Neutrophil (primary cell): Measurements from ENCODE around the gene PTCD2.

Source experiments
- H3K27ac ChIP-seq: fragments of 200-600 bp; sonication (generic); 2 replicates; pipeline ENCODE4 v1.5.1; 2016; ENCODE audit warnings: mild to moderate bottlenecking, moderate library complexity
- H3K27me3 ChIP-seq: fragments of 200-600 bp; sonication (generic); 2 replicates; pipeline ENCODE4 v1.6.0; 2016; ENCODE audit warnings: mild to moderate bottlenecking
- H3K36me3 ChIP-seq: fragments of 200-600 bp; sonication (generic); 2 replicates; pipeline ENCODE4 v1.5.1; 2017
- H3K4me1 ChIP-seq, 2 experiments: fragments of 200-600 bp in 1 of 2; sonication (generic) in 1 of 2; 1 replicate in 1 of 2; 2 replicates in 1 of 2; pipeline versions ENCODE4 v1.5.1 to v1.6.1; 2013 to 2016; ENCODE audit warnings: low read depth in 1 of 2, low read length in 1 of 2, mild to moderate bottlenecking in 1 of 2, moderate library complexity in 1 of 2; ENCODE audit not compliant: control insufficient read depth in 1 of 2, insufficient read depth in 1 of 2
- H3K4me3 ChIP-seq, 2 experiments: fragments of 200-600 bp in 1 of 2; sonication (generic) in 1 of 2; 1 replicate in 1 of 2; 2 replicates in 1 of 2; pipeline ENCODE4 v1.5.1; 2013 to 2016; ENCODE audit warnings: low read depth in 1 of 2, low read length in 1 of 2, mild to moderate bottlenecking in 1 of 2, moderate library complexity in 1 of 2
- H3K9me3 ChIP-seq: fragments of 200-600 bp; sonication (generic); 2 replicates; pipeline ENCODE4 v1.5.1; 2016
- CTCF ChIP-seq: fragments of 200-600 bp; sonication (generic); IDR thresholded peaks from 2 replicates; pipeline ENCODE4 v1.5.1; 2016; ENCODE audit warnings: antibody characterized with exemption

PTCD2 gene

DNA sequence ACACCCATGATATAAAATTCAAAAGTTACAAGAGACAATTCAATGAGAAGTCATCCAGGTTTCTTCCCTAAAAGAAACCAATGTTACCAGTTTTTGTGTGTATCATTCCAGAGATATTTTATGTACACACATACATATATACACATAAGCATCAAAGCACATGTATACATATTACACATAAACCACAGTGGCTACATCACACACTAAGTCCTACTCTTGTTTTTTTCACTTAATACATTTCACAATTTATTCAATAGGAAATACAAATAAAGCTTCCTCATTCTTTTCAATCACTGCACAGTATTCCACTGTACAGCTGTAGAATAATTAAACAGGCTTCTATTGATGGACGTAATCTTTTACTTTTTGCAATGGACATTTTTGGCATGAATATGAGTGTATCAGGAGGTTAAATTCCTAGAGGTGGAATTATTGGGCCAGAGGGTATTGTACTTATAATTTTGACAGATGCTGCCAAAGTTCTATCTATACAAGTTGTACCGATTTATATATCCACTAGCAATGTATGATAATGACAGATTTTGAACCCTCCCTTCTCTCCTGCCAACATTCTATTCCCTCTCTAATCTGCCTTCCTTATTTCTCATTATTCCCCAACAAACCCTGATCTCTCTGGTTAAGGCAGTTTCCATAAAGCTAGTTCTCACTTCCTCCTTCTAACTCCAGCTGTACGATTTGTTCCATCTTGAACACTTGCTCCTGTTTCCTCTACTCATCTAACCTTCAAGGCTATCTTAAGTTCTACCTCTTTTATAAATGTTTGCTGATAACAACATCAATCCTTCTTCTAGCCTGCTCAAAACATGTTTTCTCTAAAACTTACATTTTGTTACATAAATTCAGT, 35.4 kb upstream of the PTCD2 start:
- H3K27ac ChIP-seq, result no peak overlapping the region
- H3K36me3 ChIP-seq, result peaks cover 3% of the 10 kb centered on the region
- H3K27me3 ChIP-seq, result no peaks in the 10 kb centered on the region
- H3K4me3 ChIP-seq, result no peak overlapping the region
- no peaks in the 10 kb centered on the region for H3K4me1 ChIP-seq
- no peaks in the 10 kb centered on the region for H3K9me3 ChIP-seq
- TF ChIP-seq CTCF, result no peak

DNA sequence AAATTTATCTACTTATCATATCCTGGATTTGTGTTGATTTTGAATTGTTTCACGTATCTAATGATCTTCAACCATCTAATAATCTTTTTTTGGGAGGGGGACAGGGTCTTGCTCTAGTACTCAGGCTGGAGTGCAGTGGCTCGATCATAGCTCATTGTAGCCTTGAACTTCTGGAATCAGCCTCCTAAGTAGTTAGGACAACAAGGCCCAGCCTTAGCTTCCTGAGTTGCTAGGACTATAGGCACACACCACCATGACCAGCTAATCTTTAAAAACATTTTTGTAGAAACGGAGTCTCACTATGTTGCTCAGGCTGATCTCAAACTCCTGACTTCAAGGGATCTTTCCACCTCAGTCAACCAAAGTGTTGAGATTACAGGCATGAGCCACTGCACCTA, 34.8 kb upstream of the PTCD2 start:
- no peak for TF ChIP-seq CTCF
- H3K4me1 ChIP-seq, result no peaks in the 10 kb centered on the region
- no peaks in the 10 kb centered on the region for H3K27me3 ChIP-seq
- no peak overlapping the region for H3K4me3 ChIP-seq
- peaks cover 3% of the 10 kb centered on the region for H3K36me3 ChIP-seq
- no peak overlapping the region for H3K27ac ChIP-seq
- H3K9me3 ChIP-seq, result no peaks in the 10 kb centered on the region

DNA sequence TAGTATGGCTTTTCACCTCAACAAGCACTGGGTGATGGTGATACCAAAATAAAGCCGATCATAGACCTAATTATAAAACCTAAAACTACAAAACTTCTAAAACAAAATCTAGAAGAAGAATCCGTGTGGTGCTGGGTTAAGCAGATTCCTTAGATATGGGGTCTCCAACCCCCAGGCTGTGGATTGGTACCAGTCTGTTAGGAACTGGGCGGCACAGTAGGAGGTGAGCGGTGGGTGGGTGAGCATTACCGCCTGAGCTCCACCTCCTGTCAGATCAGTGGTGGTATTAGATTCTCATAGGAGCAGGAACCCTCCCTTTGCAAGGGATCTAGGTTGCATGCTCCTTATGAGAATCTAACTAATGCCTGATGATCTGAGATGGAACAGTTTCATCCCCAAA, 33.4 kb upstream of the PTCD2 start:
- TF ChIP-seq CTCF, result no peak
- H3K36me3 ChIP-seq, result peaks cover 3% of the 10 kb centered on the region
- no peak overlapping the region for H3K4me3 ChIP-seq
- H3K27me3 ChIP-seq, result no peaks in the 10 kb centered on the region
- H3K27ac ChIP-seq, result no peak overlapping the region
- no peaks in the 10 kb centered on the region for H3K4me1 ChIP-seq
- H3K9me3 ChIP-seq, result no peaks in the 10 kb centered on the region

DNA sequence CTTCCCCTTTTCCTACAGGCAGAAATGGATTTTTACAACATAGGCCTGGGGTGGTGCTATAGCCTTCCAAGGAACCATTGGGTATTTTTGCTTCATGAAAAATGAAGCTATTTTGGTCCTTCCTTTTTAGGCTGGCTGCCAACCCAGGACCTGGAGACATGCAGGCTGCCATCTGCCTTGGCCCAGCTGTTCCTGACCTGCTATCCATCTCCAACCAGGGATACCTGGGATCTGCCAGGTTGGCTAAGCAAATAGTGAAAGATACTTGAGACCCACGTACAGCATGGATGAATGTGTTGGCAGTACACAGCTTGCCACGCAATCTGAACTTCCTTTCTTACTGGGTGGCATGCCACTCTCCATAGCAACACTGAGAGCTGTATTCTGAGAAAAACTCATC, 31.2 kb upstream of the PTCD2 start:
- Histone ChIP-seq H3K27me3 (no peaks in the 10 kb centered on the region), H3K27ac (no peak overlapping the region), H3K36me3 (peaks cover 3% of the 10 kb centered on the region), H3K4me1 (no peaks in the 10 kb centered on the region), H3K4me3 (no peak overlapping the region), H3K9me3 (no peaks in the 10 kb centered on the region)
- TF ChIP-seq CTCF, result no peak

DNA sequence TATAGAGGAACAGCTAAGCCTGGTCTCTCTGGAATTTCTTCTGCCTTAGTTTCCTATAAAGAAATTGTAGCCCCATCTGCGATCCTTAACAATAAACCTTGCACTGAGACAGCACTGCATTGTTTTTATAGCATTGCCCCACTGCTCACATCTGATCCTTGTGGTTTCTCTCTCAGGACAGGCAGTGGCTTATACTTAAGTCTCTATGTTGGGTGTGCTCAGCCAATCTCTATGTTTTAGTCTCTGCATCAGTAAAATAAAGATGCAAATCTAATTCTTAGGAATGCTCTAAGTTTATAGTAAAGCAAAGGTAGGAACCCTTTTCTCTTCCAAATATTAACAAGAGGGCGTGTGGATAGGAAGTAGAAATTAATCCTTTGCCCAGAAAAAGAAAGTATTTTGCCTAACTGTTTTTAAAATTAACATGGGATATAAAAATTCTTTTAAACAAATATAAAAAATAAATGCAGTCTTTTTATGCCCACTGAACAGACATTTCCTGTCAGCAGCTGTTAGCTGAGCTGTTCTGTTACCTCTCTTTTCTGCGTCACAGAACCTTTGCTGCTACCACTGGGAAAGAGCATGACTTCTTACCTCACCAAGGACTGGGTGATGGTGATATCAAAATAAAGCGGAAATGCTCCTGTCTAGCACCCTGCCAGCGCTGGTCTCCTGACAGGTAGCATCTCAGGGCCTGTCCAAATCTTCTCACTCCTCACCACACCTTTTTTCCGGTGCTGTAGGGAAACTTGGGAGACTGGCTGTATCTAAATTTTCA, 29.6 kb upstream of the PTCD2 start:
- Histone ChIP-seq H3K27me3 (no peaks in the 10 kb centered on the region), H3K4me1 (no peaks in the 10 kb centered on the region), H3K4me3 (no peak overlapping the region), H3K36me3 (peaks cover 3% of the 10 kb centered on the region), H3K27ac (no peak overlapping the region), H3K9me3 (no peaks in the 10 kb centered on the region)
- no peak for TF ChIP-seq CTCF
